WTC11 (cell line): ENCODE data around the gene ACVR1. TPM values are rescaled to one million over a fixed set of nuclear protein-coding genes. Genes with fewer than 3 reads are reported as not detected.

Experiments used
- ATAC-seq: fragments of 200-7000 bp; cut with Tn5 transposase; 2 replicates; pipeline ENCODE4 v1.10.0; 2021; ENCODE audit warnings: mild to moderate bottlenecking, moderate library complexity
- CTCF ChIA-PET: fragments of 300-600 bp; sonication (Branson Sonifier 250); formaldehyde crosslinking; loops from one replicate; lab custom pipeline; 2021; ENCODE audit warnings: antibody characterized with exemption; lab: Charles Lee
- POLR2A ChIA-PET: fragments of 350-600 bp; sonication (Branson Sonifier 250); formaldehyde crosslinking; loops from one replicate; lab custom pipeline; 2021; ENCODE audit warnings: antibody characterized with exemption; lab: Charles Lee
- DNase-seq: peaks from one replicate; pipeline ENCODE4 v3.0.0; 2021; ENCODE audit warnings: low spot score
- H3K27ac Mint-ChIP-seq: 2 replicates; pipeline ENCODE4 v1.8.0; 2021; ENCODE audit warnings: mixed read lengths
- H3K27me3 Mint-ChIP-seq: 2 replicates; pipeline ENCODE4 v1.8.0; 2021; ENCODE audit warnings: low read depth, mild to moderate bottlenecking, moderate library complexity, mixed read lengths
- H3K36me3 Mint-ChIP-seq: 2 replicates; pipeline ENCODE4 v1.8.0; 2021; ENCODE audit warnings: mixed read lengths
- H3K4me1 Mint-ChIP-seq: 2 replicates; pipeline ENCODE4 v1.8.0; 2022; ENCODE audit warnings: mixed read lengths
- H3K4me3 Mint-ChIP-seq: 2 replicates; pipeline ENCODE4 v1.8.0; 2021; ENCODE audit warnings: mild to moderate bottlenecking, moderate library complexity, mixed read lengths
- H3K9me3 Mint-ChIP-seq: 2 replicates; pipeline ENCODE4 v1.8.0; 2021; ENCODE audit warnings: mixed read lengths
- ATF1 ChIP-seq: sonication (generic); formaldehyde crosslinking; IDR thresholded peaks from 2 replicates; pipeline ENCODE4 v1.8.1; 2023; ENCODE audit warnings: mild to moderate bottlenecking, moderate library complexity, missing genetic modification reagents
- E2F5 ChIP-seq: sonication (generic); formaldehyde crosslinking; IDR thresholded peaks from 2 replicates; pipeline ENCODE4 v1.8.1; 2022; ENCODE audit warnings: mild to moderate bottlenecking, moderate library complexity, missing genetic modification reagents
- ESRRA ChIP-seq: sonication (generic); formaldehyde crosslinking; IDR thresholded peaks from 2 replicates; pipeline ENCODE4 v1.8.1; 2022; ENCODE audit warnings: mild to moderate bottlenecking, missing genetic modification reagents, borderline replicate concordance
- JAZF1 ChIP-seq: fragments of 250-450 bp; sonication (Bioruptor Pico); IDR thresholded peaks from 2 replicates; pipeline ENCODE4 v1.9.0; 2021; ENCODE audit warnings: moderate library complexity, mild to moderate bottlenecking, inconsistent platforms
- MAX ChIP-seq: sonication (generic); formaldehyde crosslinking; IDR thresholded peaks from 2 replicates; pipeline ENCODE4 v1.8.0; 2022; ENCODE audit warnings: mild to moderate bottlenecking, missing genetic modification reagents
- MXD4 ChIP-seq: fragments of 250-450 bp; sonication (Bioruptor Pico); IDR thresholded peaks from 2 replicates; pipeline ENCODE4 v1.8.0; 2021; ENCODE audit warnings: mild to moderate bottlenecking, moderate library complexity, borderline replicate concordance
- NFYB ChIP-seq: sonication (generic); formaldehyde crosslinking; conservative IDR thresholded peaks from 2 replicates; pipeline ENCODE4 v1.8.0; 2022; ENCODE audit warnings: low read depth, missing genetic modification reagents
- NR3C1 ChIP-seq: sonication (generic); formaldehyde crosslinking; conservative IDR thresholded peaks from 2 replicates; pipeline ENCODE4 v1.8.1; 2023; ENCODE audit warnings: low read depth, mild to moderate bottlenecking, missing genetic modification reagents
- PRDM15 ChIP-seq: sonication (generic); formaldehyde crosslinking; IDR thresholded peaks from 2 replicates; pipeline ENCODE4 v1.8.0; 2022; ENCODE audit warnings: missing genetic modification reagents
- PRRX2 ChIP-seq: fragments of 250-450 bp; sonication (Bioruptor Pico); IDR thresholded peaks from 2 replicates; pipeline ENCODE4 v1.8.0; 2021; ENCODE audit warnings: mild to moderate bottlenecking
- RELA ChIP-seq: sonication (generic); formaldehyde crosslinking; IDR thresholded peaks from 2 replicates; pipeline ENCODE4 v1.8.1; 2022; ENCODE audit warnings: missing genetic modification reagents, mild to moderate bottlenecking, borderline replicate concordance
- SP1 ChIP-seq: sonication (generic); formaldehyde crosslinking; conservative IDR thresholded peaks from 2 replicates; pipeline ENCODE4 v1.8.1; 2022; ENCODE audit warnings: missing genetic modification reagents
- ZMAT4 ChIP-seq: fragments of 250-450 bp; sonication (Bioruptor Pico); IDR thresholded peaks from 2 replicates; pipeline ENCODE4 v1.9.0; 2021; ENCODE audit warnings: mild to moderate bottlenecking
- ZNF423 ChIP-seq: fragments of 250-450 bp; sonication (Bioruptor Pico); IDR thresholded peaks from 2 replicates; pipeline ENCODE4 v2.1.2; 2022; ENCODE audit warnings: mild to moderate bottlenecking, moderate library complexity
- ZNF512 ChIP-seq: sonication (generic); formaldehyde crosslinking; IDR thresholded peaks from 2 replicates; pipeline ENCODE4 v1.8.1; 2022; ENCODE audit warnings: missing genetic modification reagents, borderline replicate concordance
- total RNA-seq: library from RNA; stranded (reverse); gene quantifications from 3 replicates; pipeline ENCODE4 v1.2.3, GENCODE V29; 2021

Gene ACVR1
- total RNA-seq, 1 experiment from 2014 or later: 19.2 TPM

GRCh38 chr2:157699806-157700205 lies 176.3 kb downstream of the ACVR1 start (continued):
- no peak for TF ChIP-seq PRDM15
- TF ChIP-seq MAX (CRISPR knock-in tag): no peak
- no peak for TF ChIP-seq ZNF423 (CRISPR knock-in tag)
- TF ChIP-seq ATF1 (CRISPR knock-in tag): no peak
- no peak for TF ChIP-seq MXD4

GRCh38 chr2:157699009-157699408 lies 177.1 kb downstream of the ACVR1 start:
- DNase-seq (no peak), ATAC-seq (no peak)
- H3K27me3 Mint-ChIP-seq: peaks cover 90% of the 10 kb centered on the region
- CTCF ChIA-PET: interaction anchor here (1.0 to 1.4 kb wide), 3 partner anchors 53 to 127 kb away, joined by 3 to 4 read pairs (median 3); no protein-coding TSS in a partner anchor
- TF ChIP-seq JAZF1 (no peak), E2F5 (CRISPR knock-in tag) (no peak), NR3C1 (no peak), ZMAT4 (CRISPR knock-in tag) (no peak), PRRX2 (no peak), ESRRA (no peak)
- H3K4me1 Mint-ChIP-seq: no peaks in the 10 kb centered on the region
- H3K36me3 Mint-ChIP-seq: peaks cover 7% of the 10 kb centered on the region; the same call in 1 of the 2 replicates
- H3K9me3 Mint-ChIP-seq: peaks cover 18% of the 10 kb centered on the region
- no peak overlapping the region for H3K27ac Mint-ChIP-seq
- no peak overlapping the region for H3K4me3 Mint-ChIP-seq
- POLR2A ChIA-PET: no interaction called here

- POLR2A ChIA-PET: no interaction called here
- peaks cover 4% of the 10 kb centered on the region; the same call in 1 of the 2 replicates for H3K36me3 Mint-ChIP-seq
- peaks cover 15% of the 10 kb centered on the region for H3K9me3 Mint-ChIP-seq
- DNase-seq (no peak), ATAC-seq (no peak)
- CTCF ChIA-PET: interaction anchor here (0.7 to 1.4 kb wide), 3 partner anchors 53 to 324 kb away, joined by 3 to 4 read pairs (median 4); no protein-coding TSS in a partner anchor
- H3K4me1 Mint-ChIP-seq: no peaks in the 10 kb centered on the region
- H3K4me3 Mint-ChIP-seq: no peak overlapping the region
- H3K27ac Mint-ChIP-seq: no peak overlapping the region
- TF ChIP-seq RELA (CRISPR knock-in tag): no peak
- peaks cover 90% of the 10 kb centered on the region for H3K27me3 Mint-ChIP-seq
Observed at GRCh38 chr2:157698430-157698829, 177.7 kb downstream of the ACVR1 start.

- DNase-seq (no peak), ATAC-seq (no peak)
- TF ChIP-seq NFYB: no peak
- no peak for TF ChIP-seq SP1 (CRISPR knock-in tag)
- no peak for TF ChIP-seq ZNF512 (CRISPR knock-in tag)
- Mint-ChIP-seq H3K36me3 (peaks cover 2% of the 10 kb centered on the region; the same call in 1 of the 2 replicates), H3K27me3 (peaks cover 96% of the 10 kb centered on the region), H3K9me3 (peaks cover 6% of the 10 kb centered on the region), H3K4me1 (no peaks in the 10 kb centered on the region), H3K27ac (no peak overlapping the region), H3K4me3 (no peak overlapping the region)
- ChIA-PET POLR2A (no interaction called here), CTCF (interaction anchor here (1.4 kb wide), 1 partner anchor 328 kb away, joined by 4 read pairs; no protein-coding TSS in a partner anchor)
Observed at GRCh38 chr2:157696036-157696435, 180.1 kb downstream of the ACVR1 start.
